ENCODE data around the gene EEF1AKMT2.

- TF ChIP-seq, protein P1, sequence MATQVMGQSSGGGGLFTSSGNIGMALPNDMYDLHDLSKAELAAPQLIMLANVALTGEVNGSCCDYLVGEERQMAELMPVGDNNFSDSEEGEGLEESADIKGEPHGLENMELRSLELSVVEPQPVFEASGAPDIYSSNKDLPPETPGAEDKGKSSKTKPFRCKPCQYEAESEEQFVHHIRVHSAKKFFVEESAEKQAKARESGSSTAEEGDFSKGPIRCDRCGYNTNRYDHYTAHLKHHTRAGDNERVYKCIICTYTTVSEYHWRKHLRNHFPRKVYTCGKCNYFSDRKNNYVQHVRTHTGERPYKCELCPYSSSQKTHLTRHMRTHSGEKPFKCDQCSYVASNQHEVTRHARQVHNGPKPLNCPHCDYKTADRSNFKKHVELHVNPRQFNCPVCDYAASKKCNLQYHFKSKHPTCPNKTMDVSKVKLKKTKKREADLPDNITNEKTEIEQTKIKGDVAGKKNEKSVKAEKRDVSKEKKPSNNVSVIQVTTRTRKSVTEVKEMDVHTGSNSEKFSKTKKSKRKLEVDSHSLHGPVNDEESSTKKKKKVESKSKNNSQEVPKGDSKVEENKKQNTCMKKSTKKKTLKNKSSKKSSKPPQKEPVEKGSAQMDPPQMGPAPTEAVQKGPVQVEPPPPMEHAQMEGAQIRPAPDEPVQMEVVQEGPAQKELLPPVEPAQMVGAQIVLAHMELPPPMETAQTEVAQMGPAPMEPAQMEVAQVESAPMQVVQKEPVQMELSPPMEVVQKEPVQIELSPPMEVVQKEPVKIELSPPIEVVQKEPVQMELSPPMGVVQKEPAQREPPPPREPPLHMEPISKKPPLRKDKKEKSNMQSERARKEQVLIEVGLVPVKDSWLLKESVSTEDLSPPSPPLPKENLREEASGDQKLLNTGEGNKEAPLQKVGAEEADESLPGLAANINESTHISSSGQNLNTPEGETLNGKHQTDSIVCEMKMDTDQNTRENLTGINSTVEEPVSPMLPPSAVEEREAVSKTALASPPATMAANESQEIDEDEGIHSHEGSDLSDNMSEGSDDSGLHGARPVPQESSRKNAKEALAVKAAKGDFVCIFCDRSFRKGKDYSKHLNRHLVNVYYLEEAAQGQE (IDR thresholded peaks at IDR 0.05; ENCODE audit: low read depth, low read length), result no peak
- peak; percentile 84 for TF ChIP-seq CTCF (IDR thresholded peaks at IDR 0.05)
- no peak for TF ChIP-seq TEAD4 (IDR thresholded peaks at IDR 0.05; ENCODE audit: borderline replicate concordance, insufficient read depth)
Measured at GRCh38 chr10:124741281-124741921, 50.3 kb downstream of the EEF1AKMT2 start.

Data from SK-N-SH (cell line).